ENCODE results near the gene TM9SF3.
A peak's percentile ranks its signal among the peaks of the same experiment; 100 is the strongest.

Gene TM9SF3

GRCh38 chr10:96516337-96516736 lies 70.5 kb downstream of the TM9SF3 start:
- Histone ChIP-seq H3K27me3 (ENCODE audit: insufficient read depth, low read length) (peaks cover 44% of the 10 kb centered on the region), H3K9me3 (ENCODE audit: insufficient read depth, low read depth, low read length) (no peaks in the 10 kb centered on the region), H3K9ac (ENCODE audit: low read depth, low read length) (no peak overlapping the region), H3K4me1 (ENCODE audit: insufficient read depth, low read length) (peaks cover 4% of the 10 kb centered on the region; the same call in 1 of the 2 replicates), H3K27ac (ENCODE audit: low read length) (no peak overlapping the region), H3K36me3 (ENCODE audit: insufficient read depth, low read depth, low read length) (peaks cover 13% of the 10 kb centered on the region), H3K4me3 (ENCODE audit: low read length) (no peak overlapping the region)

- Histone ChIP-seq H3K27me3 (ENCODE audit: insufficient read depth, low read length) (peaks cover 58% of the 10 kb centered on the region), H3K9ac (ENCODE audit: low read depth, low read length) (no peak within 1 kb of the TSS; the same call in 1 of the 2 replicates), H3K4me1 (ENCODE audit: insufficient read depth, low read length) (peaks cover 18% of the 10 kb centered on the region; the same call in 1 of the 2 replicates), H3K9me3 (ENCODE audit: insufficient read depth, low read depth, low read length) (no peaks in the 10 kb centered on the region), H3K4me3 (ENCODE audit: low read length) (peak within 1 kb of the TSS; percentile 65), H3K27ac (ENCODE audit: low read length) (no peak within 1 kb of the TSS), H3K36me3 (ENCODE audit: insufficient read depth, low read depth, low read length) (no peaks in the 10 kb centered on the region)
These were observed 72.9 kb downstream of the TM9SF3 start, which contains the start of gene TLL2 for GRCh38 chr10:96513698-96514561. TSS of gene TLL2 (minus strand) at chr10:96513926. CDS start at chr10:96513685, 241 bp downstream.

DNA sequence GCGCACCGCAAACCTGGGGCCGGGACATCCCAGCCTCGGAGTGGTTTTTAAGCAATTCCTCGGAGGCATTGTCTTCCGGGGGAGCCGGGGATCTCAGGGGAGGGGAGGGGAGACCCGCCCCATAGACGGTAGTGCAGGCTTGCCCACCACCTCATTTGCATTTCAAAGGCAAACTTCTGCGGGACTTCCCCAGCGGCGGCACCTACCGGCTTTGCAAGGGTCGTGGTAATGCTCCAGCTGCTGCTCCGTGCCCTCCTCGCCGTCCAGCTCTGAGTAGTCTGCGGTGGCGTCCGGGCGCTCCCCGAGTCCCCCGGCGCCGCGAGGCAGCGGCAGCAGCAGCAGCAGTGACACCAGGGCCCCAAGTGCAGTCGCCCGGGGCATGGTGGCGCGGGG lies 73.5 kb downstream of the TM9SF3 start:
- H3K27me3 ChIP-seq (ENCODE audit: insufficient read depth, low read length) = peaks cover 61% of the 10 kb centered on the region
- H3K4me1 ChIP-seq (ENCODE audit: insufficient read depth, low read length) = peaks cover 25% of the 10 kb centered on the region
- H3K9me3 ChIP-seq (ENCODE audit: insufficient read depth, low read depth, low read length) = no peaks in the 10 kb centered on the region
- peak overlapping the region; percentile 65; the same call in 1 of the 2 replicates for H3K4me3 ChIP-seq (ENCODE audit: low read length)
- no peak overlapping the region for H3K27ac ChIP-seq (ENCODE audit: low read length)
- H3K36me3 ChIP-seq (ENCODE audit: insufficient read depth, low read depth, low read length) = no peaks in the 10 kb centered on the region
- H3K9ac ChIP-seq (ENCODE audit: low read depth, low read length) = no peak overlapping the region; the same call in 1 of the 2 replicates

- peaks cover 26% of the 10 kb centered on the region for H3K4me1 ChIP-seq (ENCODE audit: insufficient read depth, low read length)
- peak overlapping the region; percentile 65; the same call in 1 of the 2 replicates for H3K4me3 ChIP-seq (ENCODE audit: low read length)
- H3K9me3 ChIP-seq (ENCODE audit: insufficient read depth, low read depth, low read length) = no peaks in the 10 kb centered on the region
- H3K27me3 ChIP-seq (ENCODE audit: insufficient read depth, low read length) = peaks cover 67% of the 10 kb centered on the region
- H3K36me3 ChIP-seq (ENCODE audit: insufficient read depth, low read depth, low read length) = no peaks in the 10 kb centered on the region
- H3K27ac ChIP-seq (ENCODE audit: low read length) = no peak overlapping the region
- no peak overlapping the region; the same call in 1 of the 2 replicates for H3K9ac ChIP-seq (ENCODE audit: low read depth, low read length)
These were observed 74.1 kb downstream of the TM9SF3 start for GRCh38 chr10:96512524-96513304.

DNA sequence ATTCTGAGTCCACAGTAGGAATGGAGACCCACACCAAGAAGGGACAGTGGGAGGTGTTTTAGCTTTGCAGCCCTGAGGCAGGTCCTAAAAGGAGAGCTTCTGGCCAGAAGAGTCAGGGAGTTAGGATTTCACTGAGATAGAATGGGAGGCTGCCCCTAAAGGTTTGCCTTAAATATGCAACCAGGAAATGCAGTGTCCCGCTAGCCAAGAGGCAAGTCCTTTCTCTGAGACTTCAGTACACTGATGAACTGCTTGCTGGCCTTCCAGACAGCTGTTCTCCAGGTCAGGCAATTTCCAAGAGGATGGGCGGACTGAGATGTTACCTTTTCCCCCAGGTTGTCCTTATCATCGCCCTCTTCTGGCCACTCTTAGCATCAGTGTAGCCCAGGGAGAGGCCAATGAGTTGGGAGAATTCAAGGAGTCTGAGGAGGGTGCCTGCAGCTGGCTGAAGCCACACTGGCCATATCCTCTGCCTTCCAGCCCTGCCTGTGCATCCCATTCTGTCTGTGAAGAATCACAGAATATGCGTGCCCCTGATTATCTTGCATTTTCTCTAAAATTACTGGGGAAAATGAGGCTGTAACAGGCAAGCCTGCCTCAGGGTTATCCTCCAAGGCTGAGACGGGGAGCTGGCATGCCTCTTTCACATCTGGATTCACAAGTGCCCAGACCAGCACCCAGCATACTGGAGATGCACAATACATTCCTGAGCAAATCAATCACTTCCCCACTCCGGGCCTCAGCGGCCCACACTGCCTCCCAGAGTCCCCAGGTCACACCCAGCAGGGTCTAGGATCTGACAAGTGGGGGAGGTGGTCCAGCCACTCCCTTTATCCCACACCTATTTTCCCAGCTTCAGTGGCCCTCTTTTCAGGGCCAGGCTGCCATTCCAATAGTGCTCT lies 75.5 kb downstream of the TM9SF3 start:
- H3K9ac ChIP-seq (ENCODE audit: low read depth, low read length) = no peak overlapping the region
- H3K4me3 ChIP-seq (ENCODE audit: low read length) = peak overlapping the region; percentile 65; the same call in 1 of the 2 replicates
- H3K36me3 ChIP-seq (ENCODE audit: insufficient read depth, low read depth, low read length) = no peaks in the 10 kb centered on the region
- no peak overlapping the region for H3K27ac ChIP-seq (ENCODE audit: low read length)
- no peaks in the 10 kb centered on the region for H3K9me3 ChIP-seq (ENCODE audit: insufficient read depth, low read depth, low read length)
- H3K27me3 ChIP-seq (ENCODE audit: insufficient read depth, low read length) = peaks cover 70% of the 10 kb centered on the region
- H3K4me1 ChIP-seq (ENCODE audit: insufficient read depth, low read length) = peaks cover 26% of the 10 kb centered on the region

- Histone ChIP-seq H3K9me3 (ENCODE audit: insufficient read depth, low read depth, low read length) (no peaks in the 10 kb centered on the region), H3K4me3 (ENCODE audit: low read length) (no peak overlapping the region; the same call in 1 of the 2 replicates), H3K4me1 (ENCODE audit: insufficient read depth, low read length) (peaks cover 26% of the 10 kb centered on the region), H3K27me3 (ENCODE audit: insufficient read depth, low read length) (peaks cover 48% of the 10 kb centered on the region), H3K36me3 (ENCODE audit: insufficient read depth, low read depth, low read length) (no peaks in the 10 kb centered on the region), H3K9ac (ENCODE audit: low read depth, low read length) (no peak overlapping the region), H3K27ac (ENCODE audit: low read length) (no peak overlapping the region)
These were observed 77.7 kb downstream of the TM9SF3 start for GRCh38 chr10:96509017-96509641.

- Histone ChIP-seq H3K27me3 (ENCODE audit: insufficient read depth, low read length) (peaks cover 36% of the 10 kb centered on the region), H3K36me3 (ENCODE audit: insufficient read depth, low read depth, low read length) (no peaks in the 10 kb centered on the region), H3K9me3 (ENCODE audit: insufficient read depth, low read depth, low read length) (no peaks in the 10 kb centered on the region), H3K9ac (ENCODE audit: low read depth, low read length) (no peak overlapping the region), H3K27ac (ENCODE audit: low read length) (no peak overlapping the region), H3K4me1 (ENCODE audit: insufficient read depth, low read length) (peaks cover 26% of the 10 kb centered on the region), H3K4me3 (ENCODE audit: low read length) (no peak overlapping the region)
These were observed 79.8 kb downstream of the TM9SF3 start for GRCh38 chr10:96507044-96507443.

DNA sequence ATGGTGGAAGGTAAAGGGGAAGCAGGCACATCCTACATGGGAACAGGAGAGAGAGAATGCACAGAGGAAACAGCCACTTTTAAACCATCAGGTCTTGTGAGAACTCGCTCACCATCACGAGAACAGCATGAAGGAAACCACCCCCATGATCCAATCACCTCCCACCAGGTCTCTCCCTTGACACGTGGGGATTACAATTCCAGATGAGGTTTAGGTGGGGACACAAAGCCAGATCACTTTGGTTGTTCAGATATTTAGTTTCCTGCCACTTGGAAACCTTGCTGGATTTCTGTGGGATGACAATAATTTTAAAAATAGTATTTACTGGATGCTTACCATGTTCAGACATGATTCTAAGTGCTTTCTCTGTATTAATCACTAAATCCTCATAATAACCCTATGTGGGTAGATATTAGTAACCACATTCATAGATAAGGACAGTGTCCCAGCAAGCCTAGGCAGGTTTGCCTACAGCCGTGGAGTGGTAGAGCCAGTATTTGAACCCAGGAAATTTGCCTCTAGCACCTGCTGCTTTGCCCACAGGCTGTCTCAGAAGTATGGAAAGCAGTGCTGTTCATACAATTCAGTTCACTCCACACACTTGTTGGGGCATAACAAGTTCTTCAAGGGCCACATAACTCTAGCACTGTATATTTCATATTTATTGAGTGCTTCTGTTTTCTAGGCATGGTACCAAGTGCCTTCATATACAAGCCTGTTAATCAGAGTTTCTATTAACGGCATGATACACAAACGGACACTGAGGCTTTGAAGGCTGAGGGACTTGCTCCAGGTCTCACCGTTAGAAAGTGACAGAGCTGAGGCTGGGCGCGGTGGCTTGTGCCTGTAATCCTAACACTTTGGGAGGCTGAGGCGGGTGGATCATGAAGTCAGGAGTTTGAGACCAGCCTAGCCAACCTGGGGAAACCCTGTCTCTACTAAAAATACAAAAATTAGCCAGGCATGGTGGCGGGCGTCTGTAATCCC lies 81.4 kb downstream of the TM9SF3 start:
- Histone ChIP-seq H3K9me3 (ENCODE audit: insufficient read depth, low read depth, low read length) (no peaks in the 10 kb centered on the region), H3K9ac (ENCODE audit: low read depth, low read length) (no peak overlapping the region), H3K27ac (ENCODE audit: low read length) (no peak overlapping the region), H3K27me3 (ENCODE audit: insufficient read depth, low read length) (peaks cover 20% of the 10 kb centered on the region; the same call in 1 of the 2 replicates), H3K36me3 (ENCODE audit: insufficient read depth, low read depth, low read length) (no peaks in the 10 kb centered on the region), H3K4me3 (ENCODE audit: low read length) (no peak overlapping the region), H3K4me1 (ENCODE audit: insufficient read depth, low read length) (peaks cover 18% of the 10 kb centered on the region)

DNA sequence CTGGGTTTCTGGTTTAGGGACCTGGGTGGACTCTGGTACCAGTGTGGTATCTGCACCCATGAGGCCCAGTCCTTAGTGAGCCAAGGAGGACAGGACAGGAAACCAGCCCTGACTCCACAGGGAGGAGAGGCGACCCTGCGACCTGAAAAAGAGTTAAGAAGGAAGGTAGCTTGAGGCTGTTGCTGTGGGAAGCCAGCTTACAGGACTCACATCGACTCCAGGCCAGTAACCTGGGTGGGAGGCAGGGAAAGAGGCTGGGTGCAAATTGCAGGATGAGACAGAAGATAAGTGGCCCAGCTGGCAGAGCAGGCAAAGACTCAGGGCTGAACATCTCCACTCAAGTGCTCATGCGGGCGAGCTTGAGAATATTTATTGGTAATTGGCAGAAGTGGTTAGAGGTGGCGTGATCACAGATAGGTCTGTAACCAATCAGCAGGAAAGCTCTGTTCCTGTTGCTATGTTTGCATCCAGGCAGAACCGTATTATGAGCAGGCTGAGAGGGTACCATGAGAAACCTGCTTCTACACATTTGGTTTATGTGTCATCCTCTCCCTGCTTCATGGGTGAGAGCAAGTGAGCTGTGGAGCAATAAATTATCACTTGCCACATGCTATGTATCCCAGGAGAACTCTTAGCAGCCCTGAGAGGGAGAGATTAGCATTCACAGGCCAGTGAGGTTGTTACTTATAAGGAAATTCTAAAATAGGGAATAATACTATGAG lies 84.1 kb downstream of the TM9SF3 start:
- H3K27me3 ChIP-seq (ENCODE audit: insufficient read depth, low read length) = peaks cover 6% of the 10 kb centered on the region; the same call in 1 of the 2 replicates
- H3K4me3 ChIP-seq (ENCODE audit: low read length) = no peak overlapping the region
- H3K36me3 ChIP-seq (ENCODE audit: insufficient read depth, low read depth, low read length) = no peaks in the 10 kb centered on the region
- peaks cover 2% of the 10 kb centered on the region; the same call in 1 of the 2 replicates for H3K4me1 ChIP-seq (ENCODE audit: insufficient read depth, low read length)
- H3K27ac ChIP-seq (ENCODE audit: low read length) = no peak overlapping the region
- no peaks in the 10 kb centered on the region for H3K9me3 ChIP-seq (ENCODE audit: insufficient read depth, low read depth, low read length)
- no peak overlapping the region for H3K9ac ChIP-seq (ENCODE audit: low read depth, low read length)
